Stomach (tissue), 4 donors: Measurements from ENCODE around the gene C16orf78.

Experiments
- CTCF ChIP-seq, 7 experiments: fragments of 450-650 bp in 4 of 7; fragments of 200-600 bp in 3 of 7; sonication (generic) in 3 of 7; IDR thresholded peaks; one replicate each; pipeline ENCODE4 v1.5.1; 2016 to 2019; ENCODE audit warnings: antibody characterized with exemption in 7 of 7, control low read depth in 2 of 7, mild to moderate bottlenecking in 1 of 7
- EP300 ChIP-seq: sonication (generic); formaldehyde crosslinking; IDR thresholded peaks from one replicate; pipeline ENCODE4 v1.6.1; 2017; ENCODE audit warnings: antibody characterized with exemption
- POLR2A ChIP-seq, 4 donors: fragments of 450-650 bp; IDR thresholded peaks; one replicate each; pipeline ENCODE4 v1.6.1; 2016; ENCODE audit warnings: antibody characterized with exemption in 4 of 4, control low read depth in 2 of 4, mild to moderate bottlenecking in 1 of 4, moderate library complexity in 1 of 4
- POLR2AphosphoS5 ChIP-seq, 3 donors: sonication (generic); formaldehyde crosslinking; IDR thresholded peaks; one replicate each; pipeline ENCODE4 v1.6.1; 2016; ENCODE audit warnings: antibody characterized with exemption in 3 of 3

- no peak for TF ChIP-seq CTCF (IDR thresholded peaks at IDR 0.05)
- TF ChIP-seq POLR2A (IDR thresholded peaks at IDR 0.05) = no peak
- no peak for TF ChIP-seq POLR2AphosphoS5 (IDR thresholded peaks at IDR 0.05)
- no peak for TF ChIP-seq EP300
These were observed 37.0 kb upstream of the C16orf78 start for GRCh38 chr16:49336581-49336980.
